Measurements from ENCODE around the gene OR2Z1.

DNA sequence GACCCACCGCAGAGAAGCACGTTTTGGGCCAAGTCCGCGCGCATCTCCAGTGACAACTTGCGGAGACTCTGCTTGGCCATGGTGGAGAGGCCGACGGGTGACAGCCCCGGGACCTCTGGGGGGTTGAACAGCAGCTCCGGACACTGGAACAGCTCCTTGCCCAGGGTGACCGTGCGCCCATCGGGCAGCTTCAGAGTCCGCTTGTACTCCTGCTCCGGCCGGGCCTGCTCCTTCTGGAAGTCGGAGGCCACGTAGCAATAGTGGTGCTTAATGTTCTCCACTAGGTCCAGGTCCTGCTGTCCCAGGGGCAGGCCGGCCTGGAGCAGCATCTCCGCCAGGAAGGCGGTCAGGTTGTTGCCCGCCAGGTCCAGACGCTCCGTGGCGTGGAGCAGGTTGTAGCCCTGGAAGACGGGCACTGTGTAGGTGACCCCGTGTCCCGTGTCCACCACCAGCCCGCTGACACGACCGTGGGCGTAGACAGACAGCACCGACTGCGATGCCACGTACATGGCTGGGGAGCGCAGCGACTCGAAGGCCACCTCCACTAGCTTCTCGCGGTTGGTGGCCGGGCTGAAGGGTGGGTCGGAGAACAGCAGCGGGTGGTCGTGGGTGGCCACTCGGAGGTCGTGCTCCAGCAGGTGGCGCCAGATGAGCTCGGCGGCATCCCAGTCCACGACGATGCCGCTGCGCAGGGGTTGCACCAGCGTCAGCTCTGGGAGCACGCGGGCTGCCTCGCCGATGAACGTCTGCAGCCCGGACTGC is 23.6 kb upstream of the OR2Z1 start:
- TF ChIP-seq POLR2A (IDR thresholded peaks at IDR 0.05) = no peak
- TF ChIP-seq, protein P1, sequence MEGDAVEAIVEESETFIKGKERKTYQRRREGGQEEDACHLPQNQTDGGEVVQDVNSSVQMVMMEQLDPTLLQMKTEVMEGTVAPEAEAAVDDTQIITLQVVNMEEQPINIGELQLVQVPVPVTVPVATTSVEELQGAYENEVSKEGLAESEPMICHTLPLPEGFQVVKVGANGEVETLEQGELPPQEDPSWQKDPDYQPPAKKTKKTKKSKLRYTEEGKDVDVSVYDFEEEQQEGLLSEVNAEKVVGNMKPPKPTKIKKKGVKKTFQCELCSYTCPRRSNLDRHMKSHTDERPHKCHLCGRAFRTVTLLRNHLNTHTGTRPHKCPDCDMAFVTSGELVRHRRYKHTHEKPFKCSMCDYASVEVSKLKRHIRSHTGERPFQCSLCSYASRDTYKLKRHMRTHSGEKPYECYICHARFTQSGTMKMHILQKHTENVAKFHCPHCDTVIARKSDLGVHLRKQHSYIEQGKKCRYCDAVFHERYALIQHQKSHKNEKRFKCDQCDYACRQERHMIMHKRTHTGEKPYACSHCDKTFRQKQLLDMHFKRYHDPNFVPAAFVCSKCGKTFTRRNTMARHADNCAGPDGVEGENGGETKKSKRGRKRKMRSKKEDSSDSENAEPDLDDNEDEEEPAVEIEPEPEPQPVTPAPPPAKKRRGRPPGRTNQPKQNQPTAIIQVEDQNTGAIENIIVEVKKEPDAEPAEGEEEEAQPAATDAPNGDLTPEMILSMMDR (IDR thresholded peaks at IDR 0.05) = peak in 1 of 4 experiments; percentile 23

All from gastroesophageal sphincter (tissue), 3 donors.